SU-DHL-6 (cell line): Measurements from ENCODE around the gene TFF2.

Experiments
- H2AFZ ChIP-seq: fragments of 200-600 bp; sonication (generic); 2 replicates; pipeline ENCODE4 v1.6.1; 2014; ENCODE audit warnings: low read depth, mild to moderate bottlenecking, moderate library complexity, mixed read lengths, antibody characterized with exemption, low read length; ENCODE audit not compliant: severe bottlenecking
- H3F3A ChIP-seq: fragments of 200-600 bp; shearing (Covaris generic); 2 replicates; pipeline ENCODE4 v1.6.0; 2016; ENCODE audit warnings: antibody characterized with exemption, mild to moderate bottlenecking; ENCODE audit not compliant: insufficient read depth
- H3K27ac ChIP-seq: fragments of 200-600 bp; sonication (generic); 2 replicates; pipeline ENCODE4 v1.5.1; 2016; ENCODE audit warnings: low read depth, mild to moderate bottlenecking, low read length, moderate library complexity, mixed read lengths
- H3K27me3 ChIP-seq: fragments of 200-600 bp; sonication (generic), shearing (Covaris generic); 2 replicates; pipeline ENCODE4 v1.6.0; 2014; ENCODE audit warnings: mild to moderate bottlenecking, low read length
- H3K36me3 ChIP-seq: fragments of 200-600 bp; sonication (generic); 2 replicates; pipeline ENCODE4 v1.6.1; 2014; ENCODE audit warnings: mild to moderate bottlenecking, low read length, mixed read lengths
- H3K4me2 ChIP-seq: fragments of 300-600, 200-600 bp; shearing (Covaris generic), sonication (generic); 2 replicates; pipeline ENCODE4 v1.6.0; 2014; ENCODE audit warnings: low read length, low read depth, mild to moderate bottlenecking; ENCODE audit not compliant: poor library complexity, severe bottlenecking
- H3K4me3 ChIP-seq: fragments of 200-600 bp; sonication (generic); 2 replicates; pipeline ENCODE4 v1.5.1; 2014; ENCODE audit warnings: antibody characterized with exemption, low read length, mild to moderate bottlenecking, mixed read lengths; ENCODE audit not compliant: insufficient read depth, poor library complexity, severe bottlenecking
- H3K79me2 ChIP-seq: fragments of 200-600 bp; sonication (generic); 2 replicates; pipeline ENCODE4 v1.6.1; 2014; ENCODE audit warnings: mild to moderate bottlenecking, low read length, moderate library complexity; ENCODE audit not compliant: insufficient read depth
- H3K9ac ChIP-seq: fragments of 200-600 bp; sonication (generic); 2 replicates; pipeline ENCODE4 v1.7.0; 2014; ENCODE audit warnings: mild to moderate bottlenecking, low read length
- H3K9me2 ChIP-seq: fragments of 200-600 bp; sonication (generic); replicated peaks from 2 replicates; pipeline ENCODE4 v1.6.1; 2014; ENCODE audit warnings: low read length; ENCODE audit not compliant: insufficient read depth
- H3K9me3 ChIP-seq: fragments of 200-600 bp; sonication (generic); 2 replicates; pipeline ENCODE4 v1.6.1; 2014; ENCODE audit warnings: low read length, mixed read lengths; ENCODE audit not compliant: insufficient read depth
- H4K20me1 ChIP-seq: fragments of 200-600 bp; sonication (generic); 2 replicates; pipeline ENCODE4 v1.6.1; 2014; ENCODE audit warnings: low read depth, mild to moderate bottlenecking, antibody characterized with exemption, low read length, moderate library complexity, mixed read lengths
- CTCF ChIP-seq: fragments of 200-600 bp; sonication (generic); IDR thresholded peaks from one replicate; pipeline ENCODE4 v1.5.1; 2017; ENCODE audit warnings: antibody characterized with exemption, mild to moderate bottlenecking, low read length, moderate library complexity; ENCODE audit not compliant: insufficient read depth, poor library complexity, severe bottlenecking
- EZH2phosphoT487 ChIP-seq: fragments of 200-600 bp; sonication (generic), shearing (Covaris generic); conservative IDR thresholded peaks from 2 replicates; pipeline ENCODE4 v1.6.1; 2018; ENCODE audit warnings: mild to moderate bottlenecking, antibody characterized with exemption, low read length, moderate library complexity, mixed read lengths

The TFF2 gene

DNA sequence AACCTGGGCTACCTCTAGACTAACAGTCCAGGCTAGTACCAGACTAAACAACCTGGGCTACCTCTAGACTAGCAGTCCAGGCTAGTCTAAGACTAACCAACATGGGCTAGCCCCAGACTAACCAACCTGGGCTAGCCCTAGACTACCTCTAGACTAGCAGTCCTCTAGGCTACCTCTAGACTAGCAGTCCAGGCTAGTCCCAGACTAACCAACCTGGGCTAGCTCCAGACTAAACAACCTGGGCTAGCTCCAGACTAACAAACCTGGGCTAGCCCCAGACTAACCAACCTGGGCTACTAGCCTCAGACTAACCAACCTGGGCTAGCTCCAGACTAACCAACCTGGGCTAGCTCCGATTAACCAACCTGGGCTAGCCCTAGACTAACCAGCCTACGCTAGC, 2.0 kb downstream of the TFF2 start:
- no peaks in the 10 kb centered on the region for H3F3A ChIP-seq
- TF ChIP-seq EZH2phosphoT487 = no peak
- TF ChIP-seq CTCF = no peak

DNA sequence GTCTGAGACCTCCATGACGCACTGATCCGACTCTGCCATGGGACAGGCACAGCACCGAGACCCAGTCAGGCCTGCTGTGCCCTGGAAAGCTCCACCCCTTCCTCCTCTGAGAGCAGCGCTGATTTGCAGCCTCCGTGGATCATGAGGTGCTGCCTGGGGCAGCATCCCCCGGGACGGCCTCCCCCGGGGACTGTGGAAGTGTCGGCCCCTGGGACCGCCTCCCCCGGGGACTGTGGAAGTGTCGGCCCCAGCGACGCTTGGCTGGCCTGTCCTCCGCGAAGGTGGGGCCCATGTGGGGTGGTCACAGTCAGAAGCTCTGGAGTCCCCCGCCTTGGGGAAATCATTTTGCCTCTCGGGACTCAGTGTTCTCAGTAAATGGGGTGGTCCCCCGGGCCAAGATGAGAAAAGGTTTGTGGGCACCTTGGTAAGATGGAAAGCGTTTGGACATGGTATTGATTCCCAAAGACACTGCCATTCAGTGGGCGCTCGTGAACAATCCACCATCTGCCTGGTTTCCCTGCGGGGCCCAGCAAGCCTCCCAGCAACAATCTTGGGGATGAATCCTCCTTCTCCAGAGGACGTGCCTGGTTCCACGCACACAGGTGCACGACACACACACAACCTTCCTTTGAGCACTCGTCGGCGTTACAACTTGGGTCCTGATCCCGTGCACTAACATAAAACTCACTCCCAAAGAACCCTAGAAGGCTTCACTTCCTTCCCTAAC, 3.0 kb downstream of the TFF2 start:
- H3K36me3 ChIP-seq = no peaks in the 10 kb centered on the region
- no peaks in the 10 kb centered on the region for H4K20me1 ChIP-seq
- no peaks in the 10 kb centered on the region for H3K9me2 ChIP-seq
- no peaks in the 10 kb centered on the region for H3F3A ChIP-seq
- no peak overlapping the region for H3K4me3 ChIP-seq
- no peak overlapping the region for H3K27ac ChIP-seq
- H3K4me2 ChIP-seq = no peak overlapping the region
- no peak for TF ChIP-seq EZH2phosphoT487
- TF ChIP-seq CTCF = no peak
- H3K9ac ChIP-seq = no peak overlapping the region
- no peaks in the 10 kb centered on the region for H3K79me2 ChIP-seq
- no peaks in the 10 kb centered on the region for H3K27me3 ChIP-seq
- no peak overlapping the region for H2AFZ ChIP-seq
- H3K9me3 ChIP-seq = no peaks in the 10 kb centered on the region

More for the DNA sequence above, 2.0 kb downstream of the TFF2 start:
- Histone ChIP-seq H3K4me3 (no peak overlapping the region), H3K9me2 (no peaks in the 10 kb centered on the region), H3K9me3 (no peaks in the 10 kb centered on the region), H3K27me3 (no peaks in the 10 kb centered on the region), H3K4me2 (no peak overlapping the region), H4K20me1 (no peaks in the 10 kb centered on the region), H2AFZ (no peak overlapping the region), H3K79me2 (no peaks in the 10 kb centered on the region), H3K36me3 (no peaks in the 10 kb centered on the region), H3K9ac (no peak overlapping the region), H3K27ac (no peak overlapping the region)

DNA sequence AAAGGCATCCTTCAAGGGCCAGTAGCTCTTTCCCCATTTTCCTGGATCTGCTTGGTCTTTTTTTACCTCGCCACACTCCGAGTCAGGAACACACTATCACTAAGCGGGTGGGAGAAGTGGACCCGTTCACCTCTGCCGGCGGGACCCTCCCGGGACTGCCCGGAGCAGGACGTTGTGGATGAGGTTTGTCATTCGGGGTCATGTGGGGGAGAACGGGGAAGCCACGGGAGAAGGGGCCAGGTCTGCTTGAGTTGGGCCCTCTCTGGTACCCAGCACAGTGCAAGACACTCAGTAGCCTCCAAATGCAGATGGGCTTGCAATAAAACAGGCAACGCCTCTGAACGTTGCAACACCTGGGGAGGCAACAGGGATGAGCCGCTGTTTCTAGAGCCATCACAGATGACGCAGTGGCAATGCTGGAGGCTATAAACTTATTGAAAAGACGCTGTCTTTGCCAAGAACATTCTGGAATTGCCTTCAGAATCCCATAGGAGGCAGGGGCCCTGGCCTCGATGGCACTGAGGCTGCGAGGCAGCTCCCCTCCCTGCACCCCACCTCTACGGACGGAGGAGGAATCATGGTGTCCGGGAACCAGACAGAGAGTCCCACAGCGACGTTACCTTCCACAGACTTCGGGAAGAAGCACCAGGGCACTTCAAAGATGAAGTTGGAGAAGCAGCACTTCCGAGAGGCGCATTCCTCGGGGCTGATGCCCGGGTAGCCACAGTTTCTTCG, 3.8 kb downstream of the TFF2 start:
- H3K4me2 ChIP-seq = no peak overlapping the region
- no peaks in the 10 kb centered on the region for H4K20me1 ChIP-seq
- no peaks in the 10 kb centered on the region for H3K36me3 ChIP-seq
- H3K9ac ChIP-seq = no peak overlapping the region
- no peak overlapping the region for H3K27ac ChIP-seq
- H3F3A ChIP-seq = no peaks in the 10 kb centered on the region
- H3K79me2 ChIP-seq = no peaks in the 10 kb centered on the region
- no peaks in the 10 kb centered on the region for H3K27me3 ChIP-seq
- no peaks in the 10 kb centered on the region for H3K9me3 ChIP-seq
- no peak overlapping the region for H3K4me3 ChIP-seq
- TF ChIP-seq EZH2phosphoT487 = no peak
- no peak for TF ChIP-seq CTCF
- H2AFZ ChIP-seq = no peak overlapping the region
- no peaks in the 10 kb centered on the region for H3K9me2 ChIP-seq
